ENCODE data around the gene TMEM54. TPM values are rescaled to one million over a fixed set of nuclear protein-coding genes. Genes with fewer than 3 reads are reported as not detected.

The TMEM54 gene
- total RNA-seq, 1 donor from 2014 or later: 21.1 TPM

DNA sequence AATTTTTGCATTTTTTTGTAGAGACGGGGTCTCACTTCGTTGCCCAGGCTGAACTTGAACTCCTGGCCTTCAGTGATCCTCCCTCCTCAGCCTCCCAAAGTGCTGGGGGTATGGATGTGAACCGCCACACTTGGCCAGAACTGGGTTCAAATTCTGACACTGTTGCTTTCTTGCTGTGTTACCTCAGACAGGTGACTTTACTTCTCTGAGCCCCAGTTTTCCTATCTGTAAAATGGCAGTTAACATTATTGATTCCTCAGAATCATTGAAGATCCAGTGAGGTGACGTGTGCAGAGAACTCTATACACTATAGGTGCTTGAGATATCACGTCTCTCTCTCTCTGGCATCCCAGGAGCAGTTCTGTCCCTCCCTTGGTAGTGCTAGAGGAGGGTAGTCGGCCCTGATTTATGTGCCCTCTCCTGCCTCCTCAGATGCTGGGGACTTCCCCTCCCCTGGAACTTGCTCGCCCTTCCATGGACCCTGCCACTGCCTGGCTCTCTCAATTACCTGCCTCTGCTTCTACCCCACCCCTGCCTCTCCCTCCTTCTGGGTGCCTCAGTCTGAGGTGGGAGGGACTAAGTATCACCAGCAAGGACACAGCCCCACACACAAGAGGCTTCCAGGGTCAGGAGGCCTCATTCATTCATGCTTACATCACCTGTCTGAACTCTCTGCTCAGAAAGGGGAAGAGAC lies 17.7 kb downstream of the TMEM54 start:
- peaks cover 24% of the 10 kb centered on the region for H3K27me3 Mint-ChIP-seq (ENCODE audit: low read depth)
- H3K36me3 Mint-ChIP-seq (ENCODE audit: low read depth): no peaks in the 10 kb centered on the region
- H3K4me3 Mint-ChIP-seq (ENCODE audit: unreplicated experiment): no peak overlapping the region
- DNase-seq (ENCODE audit: low spot score): no peak
- no peak overlapping the region for H3K27ac Mint-ChIP-seq (ENCODE audit: unreplicated experiment)
- no peaks in the 10 kb centered on the region for H3K9me3 Mint-ChIP-seq (ENCODE audit: low read depth)
- no peaks in the 10 kb centered on the region for H3K4me1 Mint-ChIP-seq (ENCODE audit: low read depth)
- TF ChIP-seq, protein P1, sequence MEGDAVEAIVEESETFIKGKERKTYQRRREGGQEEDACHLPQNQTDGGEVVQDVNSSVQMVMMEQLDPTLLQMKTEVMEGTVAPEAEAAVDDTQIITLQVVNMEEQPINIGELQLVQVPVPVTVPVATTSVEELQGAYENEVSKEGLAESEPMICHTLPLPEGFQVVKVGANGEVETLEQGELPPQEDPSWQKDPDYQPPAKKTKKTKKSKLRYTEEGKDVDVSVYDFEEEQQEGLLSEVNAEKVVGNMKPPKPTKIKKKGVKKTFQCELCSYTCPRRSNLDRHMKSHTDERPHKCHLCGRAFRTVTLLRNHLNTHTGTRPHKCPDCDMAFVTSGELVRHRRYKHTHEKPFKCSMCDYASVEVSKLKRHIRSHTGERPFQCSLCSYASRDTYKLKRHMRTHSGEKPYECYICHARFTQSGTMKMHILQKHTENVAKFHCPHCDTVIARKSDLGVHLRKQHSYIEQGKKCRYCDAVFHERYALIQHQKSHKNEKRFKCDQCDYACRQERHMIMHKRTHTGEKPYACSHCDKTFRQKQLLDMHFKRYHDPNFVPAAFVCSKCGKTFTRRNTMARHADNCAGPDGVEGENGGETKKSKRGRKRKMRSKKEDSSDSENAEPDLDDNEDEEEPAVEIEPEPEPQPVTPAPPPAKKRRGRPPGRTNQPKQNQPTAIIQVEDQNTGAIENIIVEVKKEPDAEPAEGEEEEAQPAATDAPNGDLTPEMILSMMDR (IDR thresholded peaks at IDR 0.05): no peak

DNA sequence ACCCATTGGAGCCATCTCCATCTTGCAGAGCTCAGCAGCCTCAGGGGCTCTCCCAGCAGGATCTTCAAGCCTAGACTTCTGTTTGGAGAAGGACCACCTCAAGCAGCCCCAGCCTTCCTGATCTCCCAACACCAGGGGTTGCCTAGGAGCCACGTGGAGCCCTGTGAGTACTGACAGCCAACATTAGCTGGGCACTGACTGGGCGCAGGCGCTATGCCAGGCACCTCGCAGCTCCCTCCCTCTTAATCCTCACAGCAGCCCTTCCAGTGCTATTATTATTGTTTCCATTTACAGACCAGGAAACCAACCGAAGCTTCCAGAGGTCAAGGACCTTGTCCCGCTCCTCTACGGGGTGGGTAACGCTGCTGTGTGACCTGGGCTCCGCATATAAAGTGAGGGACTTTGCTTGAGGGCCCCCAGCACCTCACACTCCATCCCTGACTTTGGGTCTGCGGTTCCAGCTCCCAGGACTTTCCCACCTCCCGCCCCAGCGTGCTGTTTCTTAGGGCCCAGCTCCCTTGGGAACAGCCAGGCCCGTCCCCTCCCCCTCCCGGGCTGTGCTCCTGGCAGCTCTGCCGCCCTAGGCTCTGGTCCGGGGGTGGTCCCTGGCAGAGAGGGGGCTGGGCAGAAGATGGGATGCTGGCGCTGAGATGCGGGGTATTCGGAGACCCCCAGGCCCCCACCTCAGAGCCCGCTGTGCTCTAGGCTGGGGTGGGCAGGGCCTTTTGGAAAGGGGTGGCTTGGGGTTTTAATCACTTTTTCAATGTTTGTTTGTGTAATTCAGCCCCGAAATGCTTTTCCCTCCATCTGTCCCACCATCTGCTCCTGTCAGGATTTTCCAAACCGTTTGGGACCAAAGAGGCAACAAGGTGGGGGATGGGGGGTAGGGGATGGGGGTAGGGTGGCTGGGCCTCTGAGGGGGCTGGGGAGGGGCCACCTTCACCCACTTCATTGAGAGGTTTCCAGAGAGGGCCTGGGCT lies 19.0 kb downstream of the TMEM54 start:
- Mint-ChIP-seq H3K4me1 (ENCODE audit: low read depth) (no peaks in the 10 kb centered on the region), H3K4me3 (ENCODE audit: unreplicated experiment) (no peak overlapping the region), H3K36me3 (ENCODE audit: low read depth) (no peaks in the 10 kb centered on the region), H3K9me3 (ENCODE audit: low read depth) (no peaks in the 10 kb centered on the region), H3K27ac (ENCODE audit: unreplicated experiment) (no peak overlapping the region), H3K27me3 (ENCODE audit: low read depth) (peaks cover 21% of the 10 kb centered on the region)
- peak; percentile 67 for DNase-seq (ENCODE audit: low spot score)
- TF ChIP-seq, protein P1 (IDR thresholded peaks at IDR 0.05): no peak

GRCh38 chr1:32881291-32881690 lies 19.9 kb downstream of the TMEM54 start:
- no peak for DNase-seq (ENCODE audit: low spot score)
- Mint-ChIP-seq H3K4me1 (ENCODE audit: low read depth) (no peaks in the 10 kb centered on the region), H3K9me3 (ENCODE audit: low read depth) (no peaks in the 10 kb centered on the region), H3K36me3 (ENCODE audit: low read depth) (no peaks in the 10 kb centered on the region), H3K27ac (ENCODE audit: unreplicated experiment) (no peak overlapping the region), H3K27me3 (ENCODE audit: low read depth) (peaks cover 20% of the 10 kb centered on the region), H3K4me3 (ENCODE audit: unreplicated experiment) (no peak overlapping the region)
- TF ChIP-seq, protein P1 (IDR thresholded peaks at IDR 0.05): no peak

DNA sequence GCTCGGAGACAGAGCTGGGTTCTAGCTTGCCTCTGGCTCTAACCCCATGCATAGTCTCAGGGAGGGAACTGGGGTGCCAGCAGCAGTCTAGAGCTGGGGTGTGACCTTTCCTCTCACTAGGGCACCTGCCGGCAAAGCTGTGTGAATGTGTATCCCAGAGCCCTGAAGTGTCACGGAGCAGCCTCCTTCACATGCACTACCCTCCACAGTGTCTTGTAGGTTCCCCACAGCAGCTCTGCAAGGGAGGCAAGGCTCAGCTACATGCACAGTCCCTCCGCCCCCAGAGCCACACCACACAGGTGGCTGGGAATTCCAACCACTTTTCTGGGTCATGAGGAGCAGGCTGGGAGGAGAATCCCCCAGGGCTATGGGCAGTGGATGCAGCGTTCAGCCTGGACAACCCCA lies 22.6 kb downstream of the TMEM54 start:
- Mint-ChIP-seq H3K27me3 (ENCODE audit: low read depth) (peaks cover 15% of the 10 kb centered on the region), H3K4me1 (ENCODE audit: low read depth) (peaks cover 6% of the 10 kb centered on the region), H3K36me3 (ENCODE audit: low read depth) (no peaks in the 10 kb centered on the region), H3K27ac (ENCODE audit: unreplicated experiment) (no peak overlapping the region), H3K4me3 (ENCODE audit: unreplicated experiment) (no peak overlapping the region), H3K9me3 (ENCODE audit: low read depth) (no peaks in the 10 kb centered on the region)
- TF ChIP-seq, protein P1 (IDR thresholded peaks at IDR 0.05): no peak
- no peak for DNase-seq (ENCODE audit: low spot score)

DNA sequence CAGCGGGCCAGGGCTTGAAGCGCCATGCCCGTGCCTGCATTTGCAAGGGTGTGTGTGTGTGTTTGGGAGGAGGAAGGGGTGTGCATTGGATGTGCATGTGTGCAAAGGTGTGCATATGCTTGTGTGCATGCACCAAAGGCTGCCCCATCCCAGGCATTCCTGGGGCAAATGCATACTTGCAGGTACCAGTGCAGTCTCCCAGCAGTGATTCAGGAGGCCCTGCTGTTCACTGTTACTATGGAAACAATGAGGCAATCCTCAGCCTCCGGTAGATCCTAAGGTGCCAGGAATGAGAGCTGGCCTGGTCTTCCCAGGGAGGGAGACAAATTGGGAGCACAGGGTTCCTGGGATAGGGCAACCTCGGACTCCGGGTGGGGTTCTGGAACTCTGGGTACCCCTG lies 23.0 kb downstream of the TMEM54 start:
- peaks cover 6% of the 10 kb centered on the region for H3K4me1 Mint-ChIP-seq (ENCODE audit: low read depth)
- H3K9me3 Mint-ChIP-seq (ENCODE audit: low read depth): no peaks in the 10 kb centered on the region
- peaks cover 13% of the 10 kb centered on the region for H3K27me3 Mint-ChIP-seq (ENCODE audit: low read depth)
- H3K27ac Mint-ChIP-seq (ENCODE audit: unreplicated experiment): no peak overlapping the region
- H3K36me3 Mint-ChIP-seq (ENCODE audit: low read depth): no peaks in the 10 kb centered on the region
- no peak for DNase-seq (ENCODE audit: low spot score)
- H3K4me3 Mint-ChIP-seq (ENCODE audit: unreplicated experiment): no peak overlapping the region
- TF ChIP-seq, protein P1 (IDR thresholded peaks at IDR 0.05): no peak
